ENCODE measurements around the gene PKD2.
A peak's percentile ranks its signal among the peaks of the same experiment; 100 is the strongest.

Gene PKD2

DNA sequence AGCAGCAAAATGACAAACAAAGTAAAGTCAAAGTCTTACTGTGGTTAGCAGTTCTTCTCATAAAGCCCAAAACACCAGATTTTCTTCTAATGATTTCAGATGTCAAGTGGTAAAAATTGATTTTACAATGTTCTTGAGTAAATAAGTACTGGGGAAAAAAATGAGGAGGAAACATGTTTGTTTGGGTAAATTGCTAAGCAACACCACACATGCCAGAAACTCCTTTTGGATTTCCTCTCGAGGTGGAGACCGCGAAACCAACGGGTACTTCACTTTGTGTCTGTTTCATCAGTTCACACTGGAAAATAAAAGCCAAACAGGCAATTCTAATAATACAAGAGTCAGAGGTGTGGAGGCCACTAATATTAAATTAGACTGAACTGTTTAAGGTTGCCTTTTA lies 4.6 kb upstream of the PKD2 start:
- no peak for DNase-seq (ENCODE audit: extremely low spot score)
- no peak for TF ChIP-seq SP1 (IDR thresholded peaks at IDR 0.05)
- no peak for TF ChIP-seq ELF4 (IDR thresholded peaks at IDR 0.05)
- TF ChIP-seq HDGF (IDR thresholded peaks at IDR 0.05; ENCODE audit: borderline replicate concordance), result no peak
- TF ChIP-seq TARDBP (IDR thresholded peaks at IDR 0.05), result no peak
- no peak for TF ChIP-seq NFRKB (IDR thresholded peaks at IDR 0.05)
- TF ChIP-seq FOXK2 (IDR thresholded peaks at IDR 0.05), result no peak
- ChIA-PET POLR2A (no interaction called here), CTCF (interaction anchor here (0.6 kb wide), 1 partner anchor 513 kb away, joined by 3 read pairs; no protein-coding TSS in a partner anchor)

DNA sequence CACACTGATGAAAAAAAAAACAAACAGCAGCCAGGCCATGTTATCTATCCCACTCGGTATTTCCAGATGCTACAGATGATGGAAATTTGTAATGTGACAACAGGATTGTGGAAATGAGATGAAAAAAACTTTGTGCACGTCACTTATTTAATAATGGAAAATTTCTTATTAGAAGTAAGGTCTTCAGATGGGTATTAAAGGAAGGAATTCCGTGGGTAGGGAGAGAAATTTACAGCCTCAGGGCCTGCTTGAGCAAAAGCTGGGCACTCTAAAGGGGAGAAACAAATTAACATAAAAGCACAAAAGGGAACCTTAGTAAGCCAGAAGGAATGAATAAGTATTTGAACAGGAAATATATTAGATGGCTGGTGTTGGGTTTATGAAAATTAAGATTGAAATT lies 4.2 kb upstream of the PKD2 start:
- DNase-seq (ENCODE audit: extremely low spot score), result no peak
- CTCF ChIA-PET, result interaction anchor here (0.6 kb wide), 1 partner anchor 513 kb away, joined by 3 read pairs; no protein-coding TSS in a partner anchor
- TF ChIP-seq HDGF (IDR thresholded peaks at IDR 0.05; ENCODE audit: borderline replicate concordance) (no peak), FOXK2 (IDR thresholded peaks at IDR 0.05) (no peak), L3MBTL2 (conservative IDR thresholded peaks at IDR 0.05) (no peak), SP1 (IDR thresholded peaks at IDR 0.05) (no peak), TARDBP (IDR thresholded peaks at IDR 0.05) (no peak), SUZ12 (IDR thresholded peaks at IDR 0.05) (no peak), FOXM1 (IDR thresholded peaks at IDR 0.05; ENCODE audit: borderline replicate concordance) (no peak), NFRKB (IDR thresholded peaks at IDR 0.05) (no peak), ARNT (IDR thresholded peaks at IDR 0.05) (no peak), ELF4 (IDR thresholded peaks at IDR 0.05) (no peak), LEF1 (IDR thresholded peaks at IDR 0.05; ENCODE audit: borderline replicate concordance) (no peak), FOXA1 (IDR thresholded peaks at IDR 0.05) (no peak), BHLHE40 (IDR thresholded peaks at IDR 0.05; ENCODE audit: borderline replicate concordance) (no peak), CTBP1 (IDR thresholded peaks at IDR 0.05; ENCODE audit: borderline replicate concordance) (no peak), ZNF384 (IDR thresholded peaks at IDR 0.05) (no peak)
- TF ChIP-seq, protein P1, sequence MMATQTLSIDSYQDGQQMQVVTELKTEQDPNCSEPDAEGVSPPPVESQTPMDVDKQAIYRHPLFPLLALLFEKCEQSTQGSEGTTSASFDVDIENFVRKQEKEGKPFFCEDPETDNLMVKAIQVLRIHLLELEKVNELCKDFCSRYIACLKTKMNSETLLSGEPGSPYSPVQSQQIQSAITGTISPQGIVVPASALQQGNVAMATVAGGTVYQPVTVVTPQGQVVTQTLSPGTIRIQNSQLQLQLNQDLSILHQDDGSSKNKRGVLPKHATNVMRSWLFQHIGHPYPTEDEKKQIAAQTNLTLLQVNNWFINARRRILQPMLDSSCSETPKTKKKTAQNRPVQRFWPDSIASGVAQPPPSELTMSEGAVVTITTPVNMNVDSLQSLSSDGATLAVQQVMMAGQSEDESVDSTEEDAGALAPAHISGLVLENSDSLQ (IDR thresholded peaks at IDR 0.05), result no peak
- POLR2A ChIA-PET, result no interaction called here

DNA sequence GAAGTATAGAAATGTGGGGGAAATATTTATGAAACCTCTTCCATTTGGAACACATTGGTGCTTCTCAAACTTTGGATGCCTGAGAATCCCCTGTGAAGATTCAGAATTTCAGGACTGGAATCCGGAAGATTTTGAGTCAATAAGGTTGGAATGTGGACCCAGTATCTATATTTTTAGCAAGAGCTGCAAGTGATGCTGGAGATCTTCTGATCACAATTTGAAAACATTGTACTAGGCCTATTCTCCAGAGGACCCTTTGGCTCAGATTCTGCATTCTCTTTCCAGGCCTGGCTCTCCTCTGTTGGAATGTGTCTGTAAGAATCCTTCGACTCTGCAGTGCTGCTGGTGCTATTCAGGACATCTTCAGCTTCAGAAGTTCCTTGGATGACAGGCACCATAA lies 2.4 kb upstream of the PKD2 start:
- TF ChIP-seq, protein P1 (IDR thresholded peaks at IDR 0.05), result no peak
- TF ChIP-seq FOXM1 (IDR thresholded peaks at IDR 0.05; ENCODE audit: borderline replicate concordance), result no peak
- TF ChIP-seq NFRKB (IDR thresholded peaks at IDR 0.05), result no peak
- no peak for TF ChIP-seq SUZ12 (IDR thresholded peaks at IDR 0.05)
- TF ChIP-seq ZNF384 (IDR thresholded peaks at IDR 0.05), result no peak
- TF ChIP-seq HDGF (IDR thresholded peaks at IDR 0.05; ENCODE audit: borderline replicate concordance), result no peak
- no peak for TF ChIP-seq ELF4 (IDR thresholded peaks at IDR 0.05)
- no peak for TF ChIP-seq TARDBP (IDR thresholded peaks at IDR 0.05)
- ChIA-PET CTCF (no interaction called here), POLR2A (no interaction called here)
- no peak for DNase-seq (ENCODE audit: extremely low spot score)

DNA sequence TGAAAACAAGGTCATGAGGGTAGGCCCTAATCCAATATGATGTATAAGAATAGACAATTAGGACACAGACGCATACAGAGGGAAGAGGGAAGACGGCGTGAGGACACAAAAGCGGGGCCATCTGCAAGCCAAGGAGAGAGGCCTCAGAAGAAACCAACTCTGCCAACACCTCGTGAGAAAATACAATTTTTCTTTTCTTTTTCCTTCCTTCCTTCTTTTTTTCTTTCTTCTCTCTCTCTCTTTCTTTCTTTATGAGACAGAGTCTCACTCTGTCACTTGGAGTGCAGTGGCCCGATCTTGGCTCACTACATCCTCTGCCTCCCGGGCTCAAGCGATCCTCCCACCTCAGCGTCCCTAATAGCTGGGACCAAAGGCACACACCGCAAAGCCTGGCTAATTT lies 1.5 kb upstream of the PKD2 start:
- no peak for TF ChIP-seq L3MBTL2 (conservative IDR thresholded peaks at IDR 0.05)
- no peak for TF ChIP-seq FOXA1 (IDR thresholded peaks at IDR 0.05)
- no peak for TF ChIP-seq ELF4 (IDR thresholded peaks at IDR 0.05)
- no peak for TF ChIP-seq FOXM1 (IDR thresholded peaks at IDR 0.05; ENCODE audit: borderline replicate concordance)
- TF ChIP-seq, protein P1 (IDR thresholded peaks at IDR 0.05), result no peak
- no peak for TF ChIP-seq SUZ12 (IDR thresholded peaks at IDR 0.05)
- TF ChIP-seq CTBP1 (IDR thresholded peaks at IDR 0.05; ENCODE audit: borderline replicate concordance), result no peak
- ChIA-PET CTCF (interaction anchor here (0.6 kb wide), 1 partner anchor 153 kb away, joined by 4 read pairs; no protein-coding TSS in a partner anchor), POLR2A (interaction anchor here (0.7 kb wide), 1 partner anchor 444 kb away, joined by 5 read pairs; no protein-coding TSS in a partner anchor)
- no peak for DNase-seq (ENCODE audit: extremely low spot score)

DNA sequence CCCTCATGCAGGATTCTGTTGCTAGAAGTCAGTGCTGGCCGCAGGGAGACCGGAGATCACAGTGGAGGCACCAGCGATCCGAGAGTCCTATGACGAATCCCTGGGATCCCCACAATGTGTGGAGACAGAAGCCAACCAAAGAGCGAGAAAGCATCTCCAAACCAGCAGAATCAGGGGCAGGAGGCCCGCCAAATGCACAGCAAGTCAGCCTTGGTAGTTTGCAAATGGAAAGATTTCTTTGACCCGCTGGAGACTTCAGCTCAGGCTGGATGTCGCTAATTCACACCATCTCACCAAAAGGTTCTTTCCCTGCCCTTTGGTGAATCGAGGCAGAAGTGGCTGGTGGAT lies 505 bp upstream of the PKD2 start:
- DNase-seq (ENCODE audit: extremely low spot score), result no peak
- POLR2A ChIA-PET, result interaction anchor here (0.7 kb wide), 1 partner anchor 445 kb away, joined by 5 read pairs; no protein-coding TSS in a partner anchor
- CTCF ChIA-PET, result no interaction called here
- TF ChIP-seq TARDBP (IDR thresholded peaks at IDR 0.05) (no peak), CTBP1 (IDR thresholded peaks at IDR 0.05; ENCODE audit: borderline replicate concordance) (no peak), ELF4 (IDR thresholded peaks at IDR 0.05) (no peak), NFRKB (IDR thresholded peaks at IDR 0.05) (no peak), FOXK2 (IDR thresholded peaks at IDR 0.05) (no peak), SUZ12 (IDR thresholded peaks at IDR 0.05) (no peak)
- TF ChIP-seq, protein P1 (IDR thresholded peaks at IDR 0.05), result no peak

DNA sequence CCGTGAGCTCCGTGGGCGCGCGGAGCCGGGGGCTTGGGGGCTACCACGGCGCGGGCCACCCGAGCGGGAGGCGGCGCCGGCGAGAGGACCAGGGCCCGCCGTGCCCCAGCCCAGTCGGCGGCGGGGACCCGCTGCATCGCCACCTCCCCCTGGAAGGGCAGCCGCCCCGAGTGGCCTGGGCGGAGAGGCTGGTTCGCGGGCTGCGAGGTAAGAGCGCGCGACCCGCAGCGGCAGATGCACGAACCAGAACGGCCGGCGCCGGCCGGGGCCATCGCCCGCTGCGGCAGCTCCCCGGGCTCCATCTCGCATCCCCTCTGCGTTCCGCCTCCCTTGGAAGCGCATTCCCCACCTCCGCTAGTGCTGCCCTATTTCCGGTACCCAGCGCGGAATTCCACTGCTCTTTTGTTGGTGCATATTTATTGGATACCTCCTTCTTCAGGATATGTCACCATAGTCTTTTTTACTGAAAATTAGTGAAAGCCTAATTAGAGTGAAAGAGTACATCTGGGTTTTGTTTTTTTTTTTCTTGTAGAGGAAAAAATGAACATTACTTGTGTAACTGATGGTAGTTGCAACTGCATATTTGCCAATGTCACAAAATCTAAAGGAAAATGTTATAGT lies 797 bp downstream of the PKD2 start:
- peak; percentile 68 for DNase-seq (ENCODE audit: extremely low spot score)
- CTCF ChIA-PET, result no interaction called here
- POLR2A ChIA-PET, result interaction anchor here (0.7 kb wide), 1 partner anchor 113 kb away, joined by 3 read pairs; no protein-coding TSS in a partner anchor
- TF ChIP-seq ARNT (IDR thresholded peaks at IDR 0.05) (no peak), ELF4 (IDR thresholded peaks at IDR 0.05) (no peak), FOXA1 (IDR thresholded peaks at IDR 0.05) (no peak), LEF1 (IDR thresholded peaks at IDR 0.05; ENCODE audit: borderline replicate concordance) (no peak), BHLHE40 (IDR thresholded peaks at IDR 0.05; ENCODE audit: borderline replicate concordance) (no peak), SUZ12 (IDR thresholded peaks at IDR 0.05) (no peak), NFRKB (IDR thresholded peaks at IDR 0.05) (no peak), SP1 (IDR thresholded peaks at IDR 0.05) (no peak), FOXK2 (IDR thresholded peaks at IDR 0.05) (no peak), CTBP1 (IDR thresholded peaks at IDR 0.05; ENCODE audit: borderline replicate concordance) (no peak), L3MBTL2 (conservative IDR thresholded peaks at IDR 0.05) (no peak), TARDBP (IDR thresholded peaks at IDR 0.05) (no peak), FOXM1 (IDR thresholded peaks at IDR 0.05; ENCODE audit: borderline replicate concordance) (no peak), HDGF (IDR thresholded peaks at IDR 0.05; ENCODE audit: borderline replicate concordance) (no peak), ZNF384 (IDR thresholded peaks at IDR 0.05) (no peak)
- TF ChIP-seq, protein P1 (IDR thresholded peaks at IDR 0.05), result no peak
